Esophagus (tissue), 2 donors: Measurements from ENCODE around the gene GCAT. TPM values are rescaled to one million over a fixed set of nuclear protein-coding genes. Genes with fewer than 3 reads are reported as not detected.
A peak's percentile ranks its signal among the peaks of the same experiment; 100 is the strongest.

Experiments used
- H3K27ac ChIP-seq, 2 donors: one replicate each; pipeline ENCODE4 v1.5.1; 2013; ENCODE audit warnings: low read depth in 2 of 2, mild to moderate bottlenecking in 2 of 2, inconsistent platforms in 1 of 2, low read length in 1 of 2, moderate library complexity in 1 of 2
- H3K27me3 ChIP-seq, 2 donors: one replicate each; pipeline ENCODE4 v1.6.1; 2013; ENCODE audit warnings: low read length in 2 of 2, control low read depth in 1 of 2, mild to moderate bottlenecking in 1 of 2; ENCODE audit not compliant: insufficient read depth in 2 of 2, control insufficient read depth in 1 of 2
- H3K36me3 ChIP-seq, 2 donors: one replicate each; pipeline ENCODE4 v1.6.1; 2013; ENCODE audit warnings: low read length in 1 of 2; ENCODE audit not compliant: control insufficient read depth in 2 of 2, insufficient read depth in 2 of 2
- H3K4me1 ChIP-seq, 2 donors: one replicate each; pipeline ENCODE4 v1.6.1; 2013; ENCODE audit warnings: low read length in 1 of 2; ENCODE audit not compliant: control insufficient read depth in 2 of 2, insufficient read depth in 2 of 2
- H3K4me3 ChIP-seq, 2 donors: one replicate each; pipeline ENCODE4 v1.5.1; 2013; ENCODE audit warnings: low read length in 2 of 2, mild to moderate bottlenecking in 2 of 2, low read depth in 1 of 2, moderate library complexity in 1 of 2
- H3K9me3 ChIP-seq, 2 donors: one replicate each; pipeline ENCODE4 v1.6.1; 2013; ENCODE audit warnings: mild to moderate bottlenecking in 2 of 2, low read depth in 1 of 2, low read length in 1 of 2, moderate library complexity in 1 of 2; ENCODE audit not compliant: control insufficient read depth in 2 of 2, insufficient read depth in 1 of 2
- WGBS, 2 donors: extraction: QIAGEN DNeasy Blood & Tissue Kit; methylation state at CpG; one replicate each; pipeline ENCODE4 v1.1.7; 2013; 5-methylcytosine and 5-hydroxymethylcytosine counted together
- polyA plus RNA-seq, 2 donors: library from polyadenylated mRNA; stranded (reverse); fragments of 200-250 nt; gene quantifications; one replicate each; pipeline ENCODE4 v1.2.3, GENCODE V29; 2013
- donor health status: healthy with polysubstance abuse.
- donor health status: Bipolar disorder and iron deficiency.

Gene GCAT
- polyA plus RNA-seq, 2 donors: 20.1 to 31.8 TPM

DNA sequence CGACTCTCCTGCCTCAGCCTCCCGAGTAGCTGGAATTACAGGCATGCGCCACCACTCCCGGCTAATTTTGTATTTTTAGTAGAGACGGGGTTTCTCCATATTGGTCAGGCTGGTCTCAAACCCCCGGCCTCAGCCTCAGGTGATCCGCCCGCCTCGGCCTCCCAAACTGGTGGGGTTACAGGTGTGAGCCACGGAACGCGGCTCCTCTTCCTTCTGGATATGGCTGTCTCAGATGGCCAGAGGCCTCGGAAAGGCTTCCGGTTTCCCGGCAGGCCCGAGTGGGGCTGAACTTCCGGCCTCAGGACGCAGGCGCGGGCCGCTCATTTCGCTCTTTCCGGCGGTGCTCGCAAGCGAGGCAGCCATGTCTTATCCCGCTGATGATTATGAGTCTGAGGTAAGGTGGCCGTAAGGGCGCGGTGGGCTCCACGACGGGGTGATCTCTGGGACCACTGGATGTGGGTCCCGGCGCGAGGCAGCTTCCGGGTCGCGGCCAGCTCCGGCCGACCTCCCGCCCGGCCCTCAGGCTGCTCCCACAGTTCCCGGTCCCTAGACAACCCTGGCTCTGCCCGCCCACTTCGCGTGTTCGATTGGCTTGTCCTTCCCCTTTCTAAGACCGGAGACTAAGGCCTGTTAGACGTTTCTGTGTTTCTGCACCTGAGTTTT, 41.5 kb downstream of the GCAT start, which contains the start of gene EIF3L:
Gene EIF3L, plus strand, starts transcription at position 331 of the 663 bp plus-strand sequence. Its CDS starts 31 bp downstream, at position 362.
- H3K27ac ChIP-seq: peak within 1 kb of the TSS; percentile 91 to 95
- peak within 1 kb of the TSS; percentile 81 to 95 for H3K4me3 ChIP-seq
- peaks cover 0 to 3% of the 10 kb centered on the region in 2 donors for H3K4me1 ChIP-seq
- no peaks in the 10 kb centered on the region for H3K27me3 ChIP-seq
- 0 to 1% methylated on average over 49 of the region's 49 CpGs for WGBS, 2 donors
- no peaks in the 10 kb centered on the region for H3K9me3 ChIP-seq
- H3K36me3 ChIP-seq: peaks cover 2 to 13% of the 10 kb centered on the region in 2 donors

DNA sequence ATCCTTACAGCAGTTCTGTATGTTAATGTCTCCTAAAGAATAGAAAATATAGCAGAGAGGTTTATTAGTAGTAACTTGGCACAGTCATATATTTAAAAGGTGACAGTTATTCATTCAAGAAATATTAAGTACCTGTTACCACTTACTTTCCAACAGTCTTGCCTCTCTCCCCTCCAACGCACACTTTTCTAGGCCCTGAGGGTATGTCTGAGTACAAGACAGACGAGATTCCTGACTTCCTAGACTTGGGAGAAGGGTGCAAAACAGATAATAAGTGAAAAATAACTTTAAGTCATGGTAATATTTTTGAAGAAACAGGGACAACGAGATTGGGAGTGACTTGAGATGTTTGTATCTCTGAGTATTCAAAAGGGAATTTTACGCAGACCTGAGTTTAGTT, 43.1 kb downstream of the GCAT start:
- WGBS, 2 donors: 70 to 75% methylated on average over 4 of the region's 4 CpGs
- H3K4me1 ChIP-seq: peaks cover 0 to 3% of the 10 kb centered on the region in 2 donors
- H3K36me3 ChIP-seq: peaks cover 2 to 21% of the 10 kb centered on the region in 2 donors
- no peaks in the 10 kb centered on the region for H3K9me3 ChIP-seq
- H3K27me3 ChIP-seq: no peaks in the 10 kb centered on the region
- no peak overlapping the region for H3K4me3 ChIP-seq
- no peak overlapping the region for H3K27ac ChIP-seq

DNA sequence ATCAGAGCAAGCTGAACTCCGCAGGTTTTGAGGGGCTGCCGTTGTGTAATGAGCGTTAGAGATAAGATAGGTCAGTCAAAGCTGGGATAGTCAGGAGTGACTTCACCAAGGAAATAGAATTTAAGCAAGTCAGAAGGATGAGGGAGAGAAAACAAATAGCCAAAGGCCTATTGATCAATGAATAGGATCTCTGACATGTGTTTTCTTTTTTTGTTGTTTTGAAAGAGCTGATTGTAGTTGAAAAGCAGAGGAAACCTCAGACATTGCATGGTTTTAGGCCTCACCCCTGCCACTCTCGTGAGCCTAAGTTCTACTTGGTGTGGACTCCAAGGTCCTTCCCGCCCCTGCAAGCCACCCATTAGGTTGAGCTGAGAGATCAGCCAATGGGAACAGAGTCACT, 44.7 kb downstream of the GCAT start:
- H3K27me3 ChIP-seq: no peaks in the 10 kb centered on the region
- no peak overlapping the region for H3K27ac ChIP-seq
- 71 to 87% methylated on average over 5 of the region's 5 CpGs for WGBS, 2 donors
- H3K4me3 ChIP-seq: no peak overlapping the region
- H3K9me3 ChIP-seq: no peaks in the 10 kb centered on the region
- H3K4me1 ChIP-seq: peaks cover 0 to 3% of the 10 kb centered on the region in 2 donors
- peaks cover 2 to 25% of the 10 kb centered on the region in 2 donors for H3K36me3 ChIP-seq

DNA sequence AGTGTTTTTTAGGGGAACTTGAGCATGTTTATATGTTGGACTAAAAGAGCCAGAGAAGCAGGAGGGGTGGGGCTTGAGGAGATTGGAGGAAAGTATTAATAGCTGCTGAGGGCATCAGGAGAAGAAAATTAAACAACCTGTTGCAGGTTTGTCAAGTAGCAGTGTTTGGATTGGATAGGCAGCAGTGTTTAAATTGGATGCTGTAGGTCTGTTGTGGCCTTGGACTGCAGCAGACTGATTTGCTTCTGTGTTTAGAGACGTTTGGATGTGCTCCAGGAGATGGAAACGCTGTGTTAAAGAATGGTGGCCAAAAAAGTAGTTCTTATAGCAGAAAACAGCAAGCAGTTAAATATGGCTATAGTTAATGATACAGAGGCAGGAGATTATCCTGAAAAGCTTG, 47.2 kb downstream of the GCAT start:
- no peak overlapping the region for H3K4me3 ChIP-seq
- peaks cover 0 to under 1% of the 10 kb centered on the region in 2 donors for H3K4me1 ChIP-seq
- no peaks in the 10 kb centered on the region for H3K27me3 ChIP-seq
- WGBS, 2 donors: 36 to 38% methylated on average over 2 of the region's 2 CpGs
- H3K27ac ChIP-seq: no peak overlapping the region
- peaks cover 6 to 31% of the 10 kb centered on the region in 2 donors for H3K36me3 ChIP-seq
- H3K9me3 ChIP-seq: no peaks in the 10 kb centered on the region

DNA sequence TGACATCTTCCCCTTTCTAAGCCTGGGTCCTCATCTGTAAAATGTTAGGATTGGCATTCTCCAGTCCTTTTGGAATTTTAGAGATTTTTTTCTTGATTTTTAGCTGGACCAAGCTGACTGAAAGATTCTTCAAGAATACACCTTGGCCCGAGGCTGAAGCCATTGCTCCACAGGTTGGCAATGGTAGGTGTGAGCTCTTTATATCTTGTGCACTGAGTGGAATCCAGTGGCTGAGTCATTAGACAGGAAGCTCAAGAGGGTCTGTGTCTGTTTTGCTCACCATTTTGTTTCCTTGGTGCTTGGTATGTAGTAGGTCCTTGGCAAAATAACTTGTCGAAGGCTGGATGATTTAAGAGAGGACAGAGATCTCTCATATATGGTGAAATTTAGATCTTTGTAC, 47.7 kb downstream of the GCAT start:
- Histone ChIP-seq H3K36me3 (peaks cover 6 to 31% of the 10 kb centered on the region in 2 donors), H3K27ac (no peak overlapping the region), H3K4me3 (no peak overlapping the region), H3K9me3 (no peaks in the 10 kb centered on the region), H3K27me3 (no peaks in the 10 kb centered on the region), H3K4me1 (no peaks in the 10 kb centered on the region)
- 89 to 90% methylated on average over 2 of the region's 2 CpGs for WGBS, 2 donors

DNA sequence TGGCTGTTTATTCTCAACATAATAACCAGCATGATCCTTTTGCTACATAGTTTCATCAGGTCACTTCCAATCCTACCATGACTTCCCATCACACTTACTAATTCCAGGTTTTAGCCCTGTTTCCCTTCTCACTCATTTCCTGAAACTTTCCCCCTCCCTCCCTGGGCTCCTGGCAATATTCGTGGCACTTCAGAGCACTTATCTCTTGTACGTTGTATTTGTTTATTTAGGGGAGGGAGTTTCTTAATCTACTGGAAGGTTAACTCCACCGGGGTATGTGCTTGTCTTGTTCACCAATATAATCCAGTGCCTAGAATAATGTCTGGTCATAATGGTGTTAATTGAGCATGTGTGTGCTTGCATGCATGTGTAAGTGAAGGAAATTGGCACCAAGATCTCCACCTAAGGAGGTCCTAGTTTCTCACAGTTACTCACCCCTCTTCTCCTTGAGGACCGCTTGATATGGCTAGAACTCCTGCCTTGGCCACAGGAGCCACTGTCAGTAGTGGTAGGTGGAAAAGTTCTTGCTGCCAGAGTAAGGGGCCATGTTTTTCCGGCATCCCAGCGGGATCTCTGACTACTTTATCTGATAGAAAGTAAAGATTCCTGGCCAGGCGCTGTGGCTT, 53.2 kb downstream of the GCAT start:
- no peaks in the 10 kb centered on the region for H3K9me3 ChIP-seq
- WGBS, 2 donors: 62 to 66% methylated on average over 7 of the region's 7 CpGs
- H3K4me3 ChIP-seq: no peak overlapping the region
- H3K36me3 ChIP-seq: peaks cover 21 to 37% of the 10 kb centered on the region in 2 donors
- H3K27ac ChIP-seq: no peak overlapping the region
- H3K27me3 ChIP-seq: no peaks in the 10 kb centered on the region
- H3K4me1 ChIP-seq: no peaks in the 10 kb centered on the region

DNA sequence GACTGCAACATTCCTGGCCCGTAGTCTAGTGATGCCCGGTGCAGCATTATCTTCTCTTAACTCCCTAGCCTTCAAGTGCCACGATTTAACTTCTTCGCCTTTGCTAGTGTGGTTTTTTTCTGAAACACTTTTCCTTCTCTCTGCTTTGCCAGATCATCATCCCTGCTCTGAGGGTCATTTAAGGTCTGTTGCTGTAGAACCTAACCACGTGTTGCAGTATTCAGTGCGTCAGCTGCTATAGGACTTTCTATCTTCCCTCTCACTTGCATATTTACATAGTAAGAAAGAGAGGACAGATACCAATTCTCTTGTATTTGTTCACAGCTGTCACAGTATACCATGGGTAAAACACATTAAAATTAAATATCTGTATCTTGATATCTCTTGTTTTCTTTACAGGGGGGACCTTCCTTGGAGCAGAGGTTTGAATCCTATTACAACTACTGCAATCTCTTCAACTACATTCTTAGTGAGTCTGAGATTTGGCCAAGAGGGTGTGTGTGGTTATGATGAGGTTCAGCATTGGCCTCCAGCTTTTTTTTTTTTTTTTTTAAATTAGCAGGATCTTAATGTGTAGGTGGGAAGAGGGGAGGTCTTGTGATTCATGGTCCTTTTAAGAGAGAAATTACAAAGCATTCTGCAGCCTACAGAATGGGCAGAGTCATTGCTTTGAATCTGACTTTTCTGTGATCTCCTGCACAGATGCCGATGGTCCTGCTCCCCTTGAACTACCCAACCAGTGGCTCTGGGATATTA, 55.0 kb downstream of the GCAT start:
- Histone ChIP-seq H3K27ac (no peak overlapping the region), H3K4me1 (no peaks in the 10 kb centered on the region), H3K36me3 (peaks cover 21 to 33% of the 10 kb centered on the region in 2 donors), H3K4me3 (no peak overlapping the region), H3K9me3 (no peaks in the 10 kb centered on the region), H3K27me3 (no peaks in the 10 kb centered on the region)
- 67 to 85% methylated on average over 7 of the region's 7 CpGs for WGBS, 2 donors

DNA sequence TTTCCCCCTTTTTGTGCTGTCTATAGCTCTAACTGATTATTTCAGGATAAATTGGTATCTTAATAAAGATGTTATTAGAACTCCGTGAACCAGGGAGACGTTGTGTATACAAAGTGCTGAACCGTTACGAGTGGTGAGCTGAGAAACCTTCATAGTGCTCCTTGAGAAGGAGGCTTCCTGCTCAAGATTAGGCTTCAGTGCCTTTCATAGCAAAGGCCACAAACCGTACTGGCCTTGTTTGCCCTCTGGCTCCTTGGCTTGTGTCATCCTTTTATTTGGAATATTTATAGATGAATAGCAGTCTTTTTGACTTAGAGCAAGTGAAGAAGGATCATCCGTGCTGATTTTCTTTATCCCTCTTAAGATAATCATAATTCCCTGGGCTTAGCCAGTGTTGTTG, 57.8 kb downstream of the GCAT start:
- WGBS, 2 donors: 80 to 82% methylated on average over 6 of the region's 6 CpGs
- Histone ChIP-seq H3K9me3 (no peaks in the 10 kb centered on the region), H3K27me3 (no peaks in the 10 kb centered on the region), H3K36me3 (peaks cover 30 to 39% of the 10 kb centered on the region in 2 donors), H3K4me1 (no peaks in the 10 kb centered on the region), H3K4me3 (no peak overlapping the region), H3K27ac (no peak overlapping the region)
